Smooth muscle cell (in vitro differentiated cells): ENCODE results near the gene URB1. TPM values are rescaled to one million over a fixed set of nuclear protein-coding genes. Genes with fewer than 3 reads are reported as not detected.

Experiments used
- DNase-seq: peaks from one replicate; lab custom pipeline; 2025; ENCODE audit not compliant: unreplicated experiment; lab: John Stamatoyannopoulos, UW
- H2AFZ ChIP-seq: fragments of 200-600 bp; sonication (generic); 2 replicates; pipeline ENCODE4 v1.6.0; 2016; ENCODE audit warnings: antibody characterized with exemption, low read depth, mild to moderate bottlenecking
- H3F3A ChIP-seq: fragments of 200-600 bp; sonication (generic); 2 replicates; pipeline ENCODE4 v1.6.0; 2017; ENCODE audit warnings: antibody characterized with exemption, low read depth
- H3K27ac ChIP-seq: fragments of 200-600 bp; sonication (generic); 2 replicates; pipeline ENCODE4 v1.5.1; 2016; ENCODE audit warnings: low read depth, mild to moderate bottlenecking
- H3K27me3 ChIP-seq: fragments of 200-600 bp; sonication (generic); 2 replicates; pipeline ENCODE4 v1.6.1; 2016; ENCODE audit warnings: low read depth, mild to moderate bottlenecking
- H3K36me3 ChIP-seq: fragments of 200-600 bp; sonication (generic); 2 replicates; pipeline ENCODE4 v1.5.1; 2016; ENCODE audit warnings: low read depth
- H3K4me1 ChIP-seq: fragments of 200-600 bp; sonication (generic); 2 replicates; pipeline ENCODE4 v1.5.1; 2016; ENCODE audit warnings: low read depth
- H3K4me2 ChIP-seq: fragments of 200-600 bp; sonication (generic); 2 replicates; pipeline ENCODE4 v1.6.0; 2016; ENCODE audit warnings: mild to moderate bottlenecking
- H3K4me3 ChIP-seq: fragments of 200-600 bp; sonication (generic); 2 replicates; pipeline ENCODE4 v1.5.1; 2016; ENCODE audit warnings: mild to moderate bottlenecking
- H3K79me2 ChIP-seq: fragments of 200-600 bp; sonication (generic); 2 replicates; pipeline ENCODE4 v1.6.0; 2016; ENCODE audit warnings: low read depth, mild to moderate bottlenecking
- H3K9ac ChIP-seq: fragments of 200-600 bp; sonication (generic); 2 replicates; pipeline ENCODE4 v1.6.0; 2016; ENCODE audit warnings: low read depth
- H3K9me3 ChIP-seq: fragments of 200-600 bp; sonication (generic); replicated peaks from 2 replicates; pipeline ENCODE4 v1.5.1; 2016; ENCODE audit warnings: low read depth
- H4K20me1 ChIP-seq: fragments of 200-600 bp; sonication (generic); 2 replicates; pipeline ENCODE4 v1.6.0; 2016; ENCODE audit warnings: low read depth
- WGBS: methylation state at CpG from one replicate; pipeline ENCODE4 v1.1.7; 2016; ENCODE audit warnings: low lambda C conversion rate; 5-methylcytosine and 5-hydroxymethylcytosine counted together
- polyA plus RNA-seq: library from polyadenylated mRNA; unstranded; fragments of >200 nt; fragmentation: Nextera tagmentation; extraction: Ambion mirVana; gene quantifications from 2 replicates; pipeline ENCODE4 v1.2.1, GENCODE V29; 2016
- total RNA-seq: library from RNA; depleted of rRNA; stranded (reverse); fragments of >200 nt; gene quantifications from 2 replicates; pipeline ENCODE4 v1.2.3, GENCODE V29; 2014
- TF ChIP-seq, protein P1 (sequence below): fragments of 200-600 bp; sonication (generic); IDR thresholded peaks from 2 replicates; pipeline ENCODE4 v1.5.1; 2017; ENCODE audit warnings: borderline replicate concordance, mild to moderate bottlenecking, antibody characterized with exemption; ENCODE audit not compliant: insufficient read depth, poor library complexity, severe bottlenecking

Gene URB1
- total and polyA plus RNA-seq, 2 experiments from 2014 or later = 2.8 to 6.2 TPM

DNA sequence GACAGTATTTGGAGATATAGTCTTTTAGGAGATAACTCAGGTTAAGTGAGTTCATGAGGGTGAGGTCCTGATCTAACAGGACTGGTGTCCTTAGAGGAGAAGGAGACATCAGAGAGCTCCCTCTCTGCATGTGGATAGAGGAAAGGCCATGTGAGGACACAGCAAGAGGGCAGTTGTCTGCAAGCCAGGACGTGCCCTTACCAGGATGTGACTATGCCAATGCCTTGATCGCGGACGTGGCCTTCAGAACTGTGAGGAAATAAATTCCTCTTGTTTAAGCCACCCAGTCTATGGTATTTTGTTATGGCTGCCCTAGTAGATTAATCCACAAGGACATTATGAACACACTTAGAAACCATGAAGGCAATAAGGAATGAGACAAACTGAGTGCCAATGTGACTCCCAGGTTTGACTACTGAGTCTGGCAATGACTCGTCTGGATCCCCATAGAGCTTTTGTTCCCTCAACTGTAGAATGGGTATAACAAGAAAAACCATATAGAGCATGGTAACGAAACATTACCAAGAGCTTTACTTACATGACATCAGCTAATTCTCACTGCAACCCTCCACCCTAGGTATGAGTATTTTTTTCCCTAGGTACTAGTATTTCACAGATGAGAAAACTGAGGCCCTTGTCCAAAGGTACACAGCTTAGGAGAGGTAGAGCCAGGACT, 6.5 kb downstream of the URB1 start:
- Histone ChIP-seq H3K79me2 (peaks cover 27% of the 10 kb centered on the region), H2AFZ (no peak overlapping the region), H4K20me1 (peaks cover 41% of the 10 kb centered on the region), H3K36me3 (no peaks in the 10 kb centered on the region), H3K9me3 (no peaks in the 10 kb centered on the region), H3K4me2 (no peak overlapping the region), H3K9ac (no peak overlapping the region), H3K4me1 (peaks cover under 1% of the 10 kb centered on the region), H3F3A (no peaks in the 10 kb centered on the region), H3K27me3 (no peaks in the 10 kb centered on the region), H3K4me3 (no peak overlapping the region), H3K27ac (no peak overlapping the region)
- whole genome bisulfite sequencing = 95% methylated on average over 6 of the region's 6 CpGs
- TF ChIP-seq, protein P1, sequence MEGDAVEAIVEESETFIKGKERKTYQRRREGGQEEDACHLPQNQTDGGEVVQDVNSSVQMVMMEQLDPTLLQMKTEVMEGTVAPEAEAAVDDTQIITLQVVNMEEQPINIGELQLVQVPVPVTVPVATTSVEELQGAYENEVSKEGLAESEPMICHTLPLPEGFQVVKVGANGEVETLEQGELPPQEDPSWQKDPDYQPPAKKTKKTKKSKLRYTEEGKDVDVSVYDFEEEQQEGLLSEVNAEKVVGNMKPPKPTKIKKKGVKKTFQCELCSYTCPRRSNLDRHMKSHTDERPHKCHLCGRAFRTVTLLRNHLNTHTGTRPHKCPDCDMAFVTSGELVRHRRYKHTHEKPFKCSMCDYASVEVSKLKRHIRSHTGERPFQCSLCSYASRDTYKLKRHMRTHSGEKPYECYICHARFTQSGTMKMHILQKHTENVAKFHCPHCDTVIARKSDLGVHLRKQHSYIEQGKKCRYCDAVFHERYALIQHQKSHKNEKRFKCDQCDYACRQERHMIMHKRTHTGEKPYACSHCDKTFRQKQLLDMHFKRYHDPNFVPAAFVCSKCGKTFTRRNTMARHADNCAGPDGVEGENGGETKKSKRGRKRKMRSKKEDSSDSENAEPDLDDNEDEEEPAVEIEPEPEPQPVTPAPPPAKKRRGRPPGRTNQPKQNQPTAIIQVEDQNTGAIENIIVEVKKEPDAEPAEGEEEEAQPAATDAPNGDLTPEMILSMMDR = no peak
- no peak for DNase-seq

DNA sequence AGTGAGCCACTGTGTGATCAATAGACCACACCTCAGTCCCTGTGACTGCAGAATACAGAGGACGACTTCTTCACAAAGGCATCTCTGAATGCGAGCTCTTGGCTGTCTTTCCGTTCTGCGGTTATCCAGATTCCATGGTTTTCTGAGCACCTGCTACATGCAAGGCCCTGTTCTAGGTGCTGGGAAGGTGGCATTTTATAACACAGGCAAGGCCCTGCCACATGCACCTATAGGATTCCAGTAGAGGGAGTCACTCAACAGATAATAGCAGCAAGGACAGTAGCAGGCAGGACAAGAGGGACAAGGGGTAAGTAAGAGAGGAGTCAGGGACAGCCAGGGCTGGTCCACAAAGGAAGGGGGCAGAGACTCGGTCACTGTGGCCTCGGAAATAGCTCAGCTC, 9.0 kb downstream of the URB1 start:
- Histone ChIP-seq H3K4me3 (no peak overlapping the region), H3K27ac (no peak overlapping the region), H3K27me3 (no peaks in the 10 kb centered on the region), H3K9me3 (no peaks in the 10 kb centered on the region), H3K79me2 (peaks cover 9% of the 10 kb centered on the region), H3K4me2 (no peak overlapping the region), H3K36me3 (peaks cover 4% of the 10 kb centered on the region), H3K9ac (no peak overlapping the region), H3K4me1 (no peaks in the 10 kb centered on the region), H2AFZ (no peak overlapping the region), H3F3A (no peaks in the 10 kb centered on the region), H4K20me1 (peaks cover 29% of the 10 kb centered on the region)
- TF ChIP-seq, protein P1 = no peak
- no peak for DNase-seq
- 96% methylated on average over 6 of the region's 6 CpGs for WGBS

DNA sequence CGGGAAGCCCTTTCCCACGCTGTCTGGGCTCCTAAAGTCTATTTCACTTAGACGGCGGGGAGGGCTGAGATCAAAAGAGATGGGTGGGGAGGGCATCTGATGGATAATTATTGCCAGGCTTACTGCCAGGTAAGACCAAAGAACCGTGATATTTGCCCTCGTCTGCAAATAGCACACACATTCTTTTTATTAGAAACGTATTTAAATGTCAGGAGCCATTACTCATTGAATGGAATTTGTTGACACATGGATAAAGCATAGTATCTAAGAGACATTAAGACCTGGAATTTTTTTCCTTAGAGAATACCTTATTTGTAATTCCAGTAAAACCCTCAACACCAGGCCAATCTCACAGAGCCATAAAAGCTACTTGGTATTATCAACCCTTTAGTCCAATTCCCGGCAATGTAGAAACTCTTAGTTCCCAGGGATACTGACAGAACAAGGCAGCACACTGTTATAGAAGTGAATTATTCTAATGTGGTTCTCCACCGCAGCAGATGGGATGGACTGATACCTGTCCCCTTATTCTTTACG, 10.6 kb downstream of the URB1 start:
- Histone ChIP-seq H2AFZ (no peak overlapping the region), H3K36me3 (peaks cover 4% of the 10 kb centered on the region), H3K79me2 (no peaks in the 10 kb centered on the region), H3K4me3 (no peak overlapping the region), H3K9me3 (no peaks in the 10 kb centered on the region), H4K20me1 (peaks cover 14% of the 10 kb centered on the region), H3K27me3 (no peaks in the 10 kb centered on the region), H3K4me2 (no peak overlapping the region), H3K4me1 (no peaks in the 10 kb centered on the region), H3K27ac (no peak overlapping the region), H3F3A (no peaks in the 10 kb centered on the region), H3K9ac (no peak overlapping the region)
- DNase-seq = no peak
- TF ChIP-seq, protein P1 = no peak
- 91% methylated on average over 10 of the region's 10 CpGs for WGBS

DNA sequence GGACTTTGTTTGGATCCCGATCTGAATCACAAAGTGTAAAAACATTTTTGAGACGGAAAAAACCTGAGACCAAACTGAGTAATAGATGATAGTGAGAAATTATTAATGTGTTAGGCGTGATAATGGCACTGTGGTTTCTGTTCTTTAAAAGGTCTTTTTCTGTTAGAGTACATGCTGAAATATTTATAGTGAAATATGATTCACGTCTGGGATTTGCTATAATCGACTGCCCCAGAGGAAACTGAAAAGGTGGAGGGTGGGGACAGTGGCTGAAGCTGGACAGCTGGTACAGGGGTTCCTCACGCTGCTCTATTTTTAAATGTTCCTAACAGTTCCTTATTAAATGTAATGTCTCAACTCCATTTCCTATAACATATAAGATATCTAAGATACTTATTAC, 11.2 kb downstream of the URB1 start:
- H3K4me1 ChIP-seq = no peaks in the 10 kb centered on the region
- no peaks in the 10 kb centered on the region for H3K27me3 ChIP-seq
- TF ChIP-seq, protein P1 = no peak
- H2AFZ ChIP-seq = no peak overlapping the region
- no peaks in the 10 kb centered on the region for H3K9me3 ChIP-seq
- no peak overlapping the region for H3K9ac ChIP-seq
- peaks cover 8% of the 10 kb centered on the region for H4K20me1 ChIP-seq
- peaks cover 4% of the 10 kb centered on the region for H3K36me3 ChIP-seq
- no peak overlapping the region for H3K4me2 ChIP-seq
- WGBS = 97% methylated on average over 6 of the region's 6 CpGs
- H3K79me2 ChIP-seq = no peaks in the 10 kb centered on the region
- DNase-seq = no peak
- H3F3A ChIP-seq = no peaks in the 10 kb centered on the region
- no peak overlapping the region for H3K4me3 ChIP-seq
- no peak overlapping the region for H3K27ac ChIP-seq
